Osteocyte (in vitro differentiated cells): ENCODE data around the gene HOXB3. TPM values are rescaled to one million over a fixed set of nuclear protein-coding genes. Genes with fewer than 3 reads are reported as not detected.

Source experiments
- DNase-seq: peaks from one replicate; pipeline ENCODE4 v3.0.0; 2021; ENCODE audit warnings: mixed read lengths; ENCODE audit not compliant: unreplicated experiment; ENCODE audit errors: extremely low spot score
- H3K27ac Mint-ChIP-seq: one replicate; pipeline ENCODE4 v1.8.0; 2021; ENCODE audit warnings: mild to moderate bottlenecking, mixed read lengths; ENCODE audit not compliant: unreplicated experiment
- H3K27me3 Mint-ChIP-seq: one replicate; pipeline ENCODE4 v1.8.0; 2021; ENCODE audit warnings: mixed read lengths; ENCODE audit not compliant: unreplicated experiment
- H3K36me3 Mint-ChIP-seq: one replicate; pipeline ENCODE4 v1.8.0; 2021; ENCODE audit warnings: mixed read lengths; ENCODE audit not compliant: unreplicated experiment
- H3K4me1 Mint-ChIP-seq: one replicate; pipeline ENCODE4 v1.8.0; 2021; ENCODE audit warnings: mixed read lengths; ENCODE audit not compliant: unreplicated experiment
- H3K4me3 Mint-ChIP-seq: one replicate; pipeline ENCODE4 v1.8.0; 2021; ENCODE audit warnings: mild to moderate bottlenecking, moderate library complexity, mixed read lengths; ENCODE audit not compliant: unreplicated experiment
- H3K9me3 Mint-ChIP-seq: one replicate; pipeline ENCODE4 v1.8.0; 2021; ENCODE audit warnings: mixed read lengths; ENCODE audit not compliant: unreplicated experiment
- CTCF ChIP-seq: fragments of 200-600 bp; sonication (generic); IDR thresholded peaks from 2 replicates; pipeline ENCODE4 v1.5.0; 2021; ENCODE audit warnings: antibody characterized with exemption, mild to moderate bottlenecking, moderate library complexity
- total RNA-seq: library from RNA; stranded (reverse); gene quantifications from 2 replicates; pipeline ENCODE4 v1.2.1, GENCODE V29; 2021

The HOXB3 gene
- total RNA-seq, 1 donor from 2014 or later: 0.46 TPM

- TF ChIP-seq CTCF: no peak
- Mint-ChIP-seq H3K27me3 (peaks cover 96% of the 10 kb centered on the region), H3K4me1 (no peaks in the 10 kb centered on the region), H3K9me3 (peaks cover 6% of the 10 kb centered on the region), H3K4me3 (no peak overlapping the region), H3K36me3 (no peaks in the 10 kb centered on the region), H3K27ac (no peak overlapping the region)
- no peak for DNase-seq
These were observed 14.1 kb upstream of the HOXB3 start for GRCh38 chr17:48603959-48604769.

GRCh38 chr17:48601539-48602425, 11.7 kb upstream of the HOXB3 start:
- peaks cover 4% of the 10 kb centered on the region for H3K4me1 Mint-ChIP-seq
- no peaks in the 10 kb centered on the region for H3K36me3 Mint-ChIP-seq
- no peak overlapping the region for H3K27ac Mint-ChIP-seq
- H3K27me3 Mint-ChIP-seq: peaks cover 97% of the 10 kb centered on the region
- no peak for DNase-seq
- TF ChIP-seq CTCF: no peak
- no peak overlapping the region for H3K4me3 Mint-ChIP-seq
- peaks cover 6% of the 10 kb centered on the region for H3K9me3 Mint-ChIP-seq

GRCh38 chr17:48601207-48601538, 11.1 kb upstream of the HOXB3 start:
- H3K9me3 Mint-ChIP-seq: peaks cover 6% of the 10 kb centered on the region

GRCh38 chr17:48600244-48601098, 10.4 kb upstream of the HOXB3 start:
- Mint-ChIP-seq H3K9me3 (peaks cover 6% of the 10 kb centered on the region), H3K27me3 (peaks cover 97% of the 10 kb centered on the region), H3K36me3 (no peaks in the 10 kb centered on the region), H3K4me1 (peaks cover 6% of the 10 kb centered on the region), H3K27ac (no peak overlapping the region), H3K4me3 (no peak overlapping the region)
- TF ChIP-seq CTCF: no peak
- DNase-seq: no peak

More at GRCh38 chr17:48601207-48601538, 11.1 kb upstream of the HOXB3 start:
- peaks cover 6% of the 10 kb centered on the region for H3K4me1 Mint-ChIP-seq
- H3K27ac Mint-ChIP-seq: no peak overlapping the region
- no peaks in the 10 kb centered on the region for H3K36me3 Mint-ChIP-seq
- TF ChIP-seq CTCF: no peak
- DNase-seq: no peak
- H3K4me3 Mint-ChIP-seq: no peak overlapping the region
- peaks cover 97% of the 10 kb centered on the region for H3K27me3 Mint-ChIP-seq
